GM21576 (cell line): ENCODE data around the gene CFAP61.

Experiments used
- ATAC-seq: cut with Tn5 transposase; IDR thresholded peaks from one replicate; pipeline ENCODE4 v1.9.1; 2021; ENCODE audit warnings: mild to moderate bottlenecking, moderate library complexity; ENCODE audit not compliant: unreplicated experiment

The CFAP61 gene

DNA sequence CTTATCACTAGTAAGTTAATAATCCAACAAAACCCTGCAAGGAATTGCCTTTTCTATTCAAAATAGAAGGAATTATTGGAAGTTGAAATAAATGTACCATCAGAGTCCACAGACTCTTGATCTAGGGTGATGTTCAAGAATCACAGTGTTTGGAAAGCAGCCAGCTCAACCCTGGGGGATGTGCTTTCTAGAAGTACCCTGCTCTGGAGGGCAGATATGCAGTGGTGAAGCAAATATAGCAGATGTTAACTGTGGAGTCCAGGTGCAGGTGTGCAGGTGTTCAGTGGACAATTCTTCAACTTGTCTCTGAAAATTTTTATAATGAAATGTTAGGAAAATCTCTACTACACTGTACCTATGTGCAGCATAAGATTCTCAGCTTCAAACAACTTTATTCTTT, 306.5 kb downstream of the CFAP61 start:
- ATAC-seq: no peak

DNA sequence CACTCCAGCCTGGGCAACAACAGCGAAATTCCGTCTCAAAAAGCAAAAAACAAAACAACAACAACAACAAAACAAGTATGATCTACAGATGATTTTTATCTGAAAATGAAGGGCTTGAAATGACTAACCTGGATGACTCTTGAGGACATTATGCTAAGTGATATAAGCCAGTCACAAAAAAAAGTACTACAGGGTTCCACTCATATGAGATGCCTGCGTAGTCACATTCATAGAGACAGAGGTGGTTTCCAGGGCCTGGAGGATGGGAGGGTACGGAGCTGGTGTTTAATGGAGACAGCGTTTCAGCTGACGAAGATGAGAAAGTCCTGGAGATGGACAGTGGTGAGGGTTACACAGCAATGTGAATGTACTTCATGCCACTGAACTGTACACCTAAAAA, 307.3 kb downstream of the CFAP61 start:
- ATAC-seq: no peak

DNA sequence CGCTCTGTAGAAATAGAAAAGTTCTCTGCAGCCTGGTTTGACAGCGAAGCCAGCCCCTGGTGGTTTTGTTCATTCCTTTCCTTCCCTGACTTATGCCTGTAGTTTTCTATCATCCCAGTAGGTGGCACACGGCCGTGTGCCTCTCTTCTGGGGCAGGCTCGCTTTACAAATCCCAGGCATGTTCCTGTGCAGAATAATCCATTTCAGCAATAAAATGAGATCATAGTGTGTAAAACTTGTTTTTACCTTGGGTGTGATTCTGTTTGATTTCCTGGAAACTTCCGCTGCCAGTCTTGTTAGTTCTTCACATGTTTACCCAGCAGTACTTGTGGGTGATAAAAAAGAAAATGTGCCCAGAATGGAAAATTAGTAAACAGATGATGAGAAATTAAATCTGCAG, 308.1 kb downstream of the CFAP61 start:
- ATAC-seq: peak; percentile 53

DNA sequence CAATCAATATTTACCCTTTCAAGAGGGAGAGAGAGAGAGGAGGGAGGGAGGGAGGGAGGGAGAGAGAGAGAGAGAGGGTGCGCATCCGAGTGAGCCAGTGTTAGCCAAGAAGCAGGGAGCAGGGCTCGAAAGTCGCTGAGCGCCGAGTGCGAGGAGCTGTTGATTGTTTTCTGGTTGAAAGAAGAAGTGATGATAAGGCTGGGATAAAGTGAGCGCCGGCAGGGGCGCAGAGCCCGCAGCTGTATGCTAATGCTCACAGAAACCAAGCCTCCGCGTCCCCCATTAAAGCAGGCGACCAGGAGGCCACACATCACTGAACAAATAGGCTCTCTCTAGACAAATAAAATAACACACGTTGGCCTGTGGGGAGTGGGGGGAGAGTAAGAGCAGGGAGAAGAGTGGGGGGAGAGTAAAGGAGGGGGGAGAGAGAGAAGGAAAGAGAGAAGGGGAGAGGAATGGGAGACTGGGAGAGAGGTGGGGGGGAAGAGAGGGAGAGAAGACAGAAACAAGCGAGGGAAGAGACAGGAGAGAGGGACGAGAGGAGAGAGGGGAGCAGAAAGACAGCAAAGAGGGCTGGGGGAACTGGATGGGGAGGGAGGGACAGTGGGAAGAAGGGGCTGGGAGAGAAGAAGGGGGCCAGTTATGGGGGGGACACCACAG, 310.6 kb downstream of the CFAP61 start:
- ATAC-seq: no peak

DNA sequence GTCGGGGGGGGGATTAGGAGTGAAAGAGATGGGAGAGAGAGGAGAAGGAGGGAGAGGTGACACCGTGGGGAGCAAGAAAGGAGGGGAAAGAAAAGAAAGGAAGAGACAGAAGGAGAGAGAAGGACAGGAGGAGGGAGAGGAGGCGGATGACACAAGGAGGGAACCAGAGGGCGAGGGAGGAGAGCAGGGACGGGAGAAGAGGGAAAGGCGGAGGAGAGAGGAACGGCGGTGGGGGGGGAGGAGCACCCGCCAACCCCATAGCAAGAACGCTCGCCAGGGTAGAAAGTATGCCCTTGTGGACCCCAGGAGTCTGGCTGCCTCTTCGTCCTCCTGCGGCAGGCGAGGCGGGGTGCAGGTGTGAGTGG, 311.1 kb downstream of the CFAP61 start:
- ATAC-seq: no peak

DNA sequence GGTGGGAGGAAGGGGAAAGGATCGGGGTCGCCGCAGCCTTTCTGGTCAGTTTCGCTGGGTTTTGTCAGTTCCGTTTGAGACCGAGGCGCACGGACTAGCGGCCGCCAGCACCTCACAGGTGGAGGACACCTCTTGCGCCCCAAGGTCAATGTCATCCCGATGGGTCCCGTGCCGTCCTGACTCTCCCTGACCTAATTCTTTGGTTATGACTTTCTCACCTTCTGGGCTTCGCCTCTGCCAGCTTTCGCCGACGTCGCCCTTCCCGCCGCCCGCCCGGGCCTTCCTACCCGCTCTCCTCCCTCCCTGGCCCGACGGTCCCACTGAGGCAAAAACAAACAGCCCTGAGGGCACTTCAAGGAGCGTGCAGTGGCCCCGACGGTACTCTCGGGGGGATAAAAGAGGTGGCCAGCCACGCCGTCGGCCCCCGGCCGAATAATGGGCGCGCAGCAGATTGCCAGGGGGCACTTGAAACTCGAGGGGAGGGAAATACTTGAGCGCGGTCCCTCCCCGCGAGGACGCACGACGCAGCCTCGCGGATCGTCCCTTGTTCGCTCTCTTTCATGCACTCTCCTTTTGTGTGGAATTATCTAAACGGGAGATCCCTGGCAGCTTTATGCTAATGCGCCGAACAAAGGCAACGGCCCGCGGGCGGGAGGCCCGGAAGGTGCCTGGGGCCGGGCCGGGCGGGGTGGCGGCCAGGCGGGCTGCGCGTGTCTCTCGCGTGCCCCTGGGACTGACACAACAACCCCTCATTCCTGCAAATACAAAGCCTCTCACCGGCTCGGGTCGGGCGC, 311.7 kb downstream of the CFAP61 start:
- no peak for ATAC-seq

DNA sequence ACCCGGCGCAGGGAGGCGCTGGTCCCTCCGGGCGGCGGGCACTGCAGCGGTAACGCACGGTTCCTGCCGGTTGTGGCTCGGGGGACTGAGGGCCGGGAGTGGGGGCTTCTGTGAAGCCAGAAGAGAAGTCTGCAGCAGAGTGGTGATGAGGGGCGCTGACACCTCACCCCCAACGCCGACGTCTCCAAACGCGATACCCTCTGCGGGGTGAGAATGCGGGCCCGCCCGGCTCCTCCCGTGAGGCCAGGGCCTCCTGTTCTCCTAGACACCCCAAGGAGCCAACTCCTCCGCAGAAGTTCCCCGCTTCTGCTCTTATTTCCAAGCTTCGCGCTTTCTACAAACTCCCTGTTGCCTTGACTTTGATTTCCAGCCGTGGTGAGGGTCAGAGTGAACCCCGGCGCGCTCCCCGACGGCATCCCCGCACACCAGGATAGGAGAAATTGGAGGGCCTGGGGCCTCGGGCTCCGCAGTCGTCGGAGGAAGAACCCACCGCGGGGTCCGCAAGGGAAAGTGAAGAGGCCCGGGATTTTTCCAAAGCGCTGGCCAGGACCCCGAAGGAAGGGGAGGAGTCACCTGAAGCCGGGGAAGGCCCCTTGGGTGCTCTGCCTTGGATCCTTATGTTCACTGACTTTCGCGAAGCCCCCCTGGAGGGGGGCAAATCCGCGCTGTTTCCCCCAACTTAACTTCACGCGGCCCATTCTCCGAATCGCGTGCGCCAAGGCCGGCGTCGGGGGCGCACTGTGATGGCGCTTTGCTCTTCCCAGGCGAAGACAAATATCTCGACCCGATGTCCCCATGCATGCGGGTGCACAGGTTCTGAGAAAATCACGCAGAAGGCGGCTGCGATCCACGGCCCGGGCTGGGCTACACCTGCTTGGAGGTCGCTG, 312.5 kb downstream of the CFAP61 start:
- ATAC-seq: no peak

DNA sequence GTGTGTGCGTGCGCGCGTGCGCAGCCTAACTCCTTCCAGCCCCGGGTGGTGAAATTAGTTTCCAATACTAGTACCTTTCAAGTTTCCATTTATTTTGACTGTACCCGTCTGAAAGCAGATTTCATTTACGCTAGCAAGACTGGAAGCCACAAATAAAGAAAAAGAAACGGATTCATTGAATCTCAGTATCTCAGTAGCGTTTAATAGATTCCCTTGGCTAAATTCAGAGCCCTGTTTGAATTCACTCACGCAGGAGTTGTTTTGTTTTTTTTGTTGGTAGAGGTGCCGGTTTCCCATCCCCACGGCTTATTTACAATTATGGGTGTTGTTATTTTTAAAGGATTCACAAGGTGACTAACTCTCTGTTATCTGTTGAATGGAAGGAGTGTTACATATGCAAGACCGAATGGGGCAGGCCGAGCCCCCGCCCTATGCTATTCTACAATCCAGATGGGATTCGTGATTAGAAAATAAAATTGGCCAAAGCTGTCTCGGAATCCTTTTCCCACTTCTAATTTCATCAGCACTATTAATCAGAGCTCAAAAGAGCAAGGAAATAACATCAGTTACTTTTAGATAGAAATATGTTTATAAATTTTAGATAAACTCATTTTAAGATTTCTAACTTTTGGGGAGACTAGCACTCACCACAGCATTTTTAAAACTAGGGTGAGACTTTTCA, 313.3 kb downstream of the CFAP61 start:
- ATAC-seq: no peak

DNA sequence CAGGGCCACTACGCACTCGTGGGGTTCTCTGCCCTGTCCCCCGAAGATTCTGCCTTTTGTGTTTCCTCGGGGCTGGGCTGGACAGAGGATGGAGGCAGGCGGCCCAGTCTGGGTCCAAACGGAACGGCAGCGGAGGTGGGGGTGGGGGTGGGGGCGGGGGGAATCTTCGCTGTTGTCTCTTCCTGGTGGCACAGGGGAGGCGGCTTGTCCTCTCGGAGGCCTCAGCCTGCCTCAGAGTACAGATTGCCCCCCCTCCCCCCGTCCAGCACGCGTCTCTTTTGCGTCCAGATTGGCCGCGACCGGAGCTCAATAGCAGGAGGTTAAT, 314.2 kb downstream of the CFAP61 start:
- ATAC-seq: no peak

DNA sequence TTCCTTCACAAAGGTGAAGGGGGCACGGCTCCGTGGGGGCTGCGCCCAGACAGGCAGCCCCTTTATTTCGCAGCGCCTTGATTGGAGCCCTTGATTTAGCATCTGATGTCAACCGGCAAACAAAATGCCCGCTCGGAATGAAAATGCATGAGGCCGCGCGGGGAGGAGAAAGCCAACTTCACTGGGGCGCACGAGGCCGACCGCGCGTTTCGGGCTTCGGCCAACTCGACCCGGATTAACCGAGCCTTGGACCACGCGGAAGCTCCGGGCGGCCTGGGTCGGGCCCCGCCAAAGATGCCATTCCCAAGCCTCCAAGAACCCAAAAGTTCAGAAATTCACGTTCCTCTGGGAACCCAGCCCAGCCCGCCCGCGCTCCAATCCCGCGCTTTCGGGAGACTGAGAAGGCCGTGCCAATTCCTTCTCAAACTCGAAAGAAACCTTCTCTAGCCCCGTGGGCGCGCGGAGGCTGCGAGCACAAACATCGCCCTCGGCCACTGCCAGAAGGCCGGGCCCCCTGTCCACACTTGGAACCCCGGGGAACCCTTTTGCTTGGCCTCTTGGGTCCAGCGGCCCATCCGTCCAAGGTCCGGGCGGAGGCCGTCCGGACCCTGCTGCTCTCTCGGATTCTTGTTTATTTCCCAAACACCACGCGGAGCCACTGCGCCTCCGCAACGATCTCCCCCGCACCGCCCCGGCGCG, 314.7 kb downstream of the CFAP61 start:
- ATAC-seq: no peak

DNA sequence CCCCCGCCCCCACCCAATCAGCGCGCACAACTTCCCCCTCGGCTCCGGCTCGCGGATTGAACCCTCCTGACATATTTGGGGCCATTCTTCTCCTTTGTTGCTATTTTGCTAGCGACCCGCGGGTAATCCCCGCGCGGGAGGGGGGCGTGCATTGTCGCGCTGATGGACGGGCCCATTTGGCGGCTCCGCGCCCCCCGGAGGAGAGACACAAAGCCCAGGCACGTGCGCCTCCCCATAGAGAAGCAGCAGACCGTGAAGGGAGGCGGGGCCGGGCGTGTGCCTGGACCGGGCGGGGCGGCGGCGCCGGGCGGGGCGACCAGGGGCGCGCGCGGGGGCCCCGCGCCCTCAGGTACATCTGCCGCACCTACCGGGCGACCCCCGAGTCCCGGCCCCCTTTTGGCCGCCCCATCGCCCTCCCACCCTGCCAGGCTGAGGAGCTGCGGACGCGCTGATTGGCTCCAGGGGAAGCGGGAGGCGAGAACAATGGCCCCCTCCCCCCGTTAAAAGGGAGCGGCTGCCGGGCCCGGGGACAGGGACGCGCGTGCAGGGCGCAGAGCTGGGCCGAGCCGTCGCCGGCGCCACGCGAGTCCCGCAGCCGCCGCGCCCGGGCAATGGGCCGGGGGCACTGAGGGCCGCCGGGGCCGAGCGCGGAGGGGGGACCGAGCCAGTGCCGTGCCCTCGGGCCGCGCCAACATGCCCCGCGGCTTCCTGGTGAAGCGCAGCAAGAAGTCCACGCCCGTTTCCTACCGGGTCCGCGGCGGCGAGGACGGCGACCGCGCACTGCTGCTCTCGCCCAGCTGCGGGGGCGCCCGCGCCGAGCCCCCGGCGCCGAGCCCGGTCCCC, 315.5 kb downstream of the CFAP61 start, which contains the start of gene INSM1:
TSS of gene INSM1 (plus strand) at position 530 of the 843 bp plus-strand sequence. CDS start at position 694, 164 bp downstream.
- no peak for ATAC-seq

DNA sequence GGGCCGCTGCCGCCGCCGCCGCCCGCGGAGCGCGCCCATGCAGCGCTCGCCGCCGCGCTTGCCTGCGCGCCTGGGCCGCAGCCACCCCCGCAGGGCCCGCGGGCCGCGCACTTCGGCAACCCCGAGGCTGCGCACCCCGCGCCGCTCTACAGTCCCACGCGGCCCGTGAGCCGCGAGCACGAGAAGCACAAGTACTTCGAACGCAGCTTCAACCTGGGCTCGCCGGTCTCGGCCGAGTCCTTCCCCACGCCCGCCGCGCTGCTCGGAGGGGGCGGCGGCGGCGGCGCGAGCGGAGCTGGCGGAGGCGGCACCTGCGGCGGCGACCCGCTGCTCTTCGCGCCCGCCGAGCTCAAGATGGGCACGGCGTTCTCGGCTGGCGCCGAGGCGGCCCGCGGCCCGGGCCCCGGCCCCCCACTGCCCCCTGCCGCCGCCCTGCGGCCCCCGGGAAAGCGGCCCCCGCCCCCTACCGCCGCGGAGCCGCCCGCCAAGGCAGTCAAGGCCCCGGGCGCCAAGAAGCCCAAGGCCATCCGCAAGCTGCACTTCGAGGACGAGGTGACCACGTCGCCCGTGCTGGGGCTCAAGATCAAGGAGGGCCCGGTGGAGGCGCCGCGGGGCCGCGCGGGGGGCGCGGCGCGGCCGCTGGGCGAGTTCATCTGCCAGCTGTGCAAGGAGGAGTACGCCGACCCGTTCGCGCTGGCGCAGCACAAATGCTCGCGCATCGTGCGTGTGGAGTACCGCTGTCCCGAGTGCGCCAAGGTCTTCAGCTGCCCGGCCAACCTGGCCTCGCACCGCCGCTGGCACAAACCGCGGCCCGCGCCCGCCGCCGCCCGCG, 316.3 kb downstream of the CFAP61 start:
- ATAC-seq: no peak

DNA sequence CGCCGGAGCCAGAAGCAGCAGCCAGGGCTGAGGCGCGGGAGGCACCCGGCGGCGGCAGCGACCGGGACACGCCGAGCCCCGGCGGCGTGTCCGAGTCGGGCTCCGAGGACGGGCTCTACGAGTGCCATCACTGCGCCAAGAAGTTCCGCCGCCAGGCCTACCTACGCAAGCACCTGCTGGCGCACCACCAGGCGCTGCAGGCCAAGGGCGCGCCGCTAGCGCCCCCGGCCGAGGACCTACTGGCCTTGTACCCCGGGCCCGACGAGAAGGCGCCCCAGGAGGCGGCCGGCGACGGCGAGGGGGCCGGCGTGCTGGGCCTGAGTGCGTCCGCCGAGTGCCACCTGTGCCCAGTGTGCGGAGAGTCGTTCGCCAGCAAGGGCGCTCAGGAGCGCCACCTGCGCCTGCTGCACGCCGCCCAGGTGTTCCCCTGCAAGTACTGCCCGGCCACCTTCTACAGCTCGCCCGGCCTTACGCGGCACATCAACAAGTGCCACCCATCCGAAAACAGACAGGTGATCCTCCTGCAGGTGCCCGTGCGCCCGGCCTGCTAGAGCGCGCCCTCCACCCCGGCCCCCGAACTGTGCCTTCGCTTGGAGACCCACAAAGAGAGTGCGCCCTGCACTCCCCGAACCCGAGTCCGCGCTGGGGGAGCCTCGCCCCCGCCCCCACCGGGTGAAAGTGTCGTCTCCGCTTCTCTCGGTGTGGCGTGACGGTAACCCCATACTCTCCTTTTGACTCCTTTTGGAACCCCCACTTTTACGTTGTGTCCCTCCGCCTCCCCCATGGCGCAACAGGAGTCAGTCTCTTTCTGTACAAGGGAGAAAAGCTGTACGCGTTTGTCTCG, 317.1 kb downstream of the CFAP61 start:
- ATAC-seq: no peak

DNA sequence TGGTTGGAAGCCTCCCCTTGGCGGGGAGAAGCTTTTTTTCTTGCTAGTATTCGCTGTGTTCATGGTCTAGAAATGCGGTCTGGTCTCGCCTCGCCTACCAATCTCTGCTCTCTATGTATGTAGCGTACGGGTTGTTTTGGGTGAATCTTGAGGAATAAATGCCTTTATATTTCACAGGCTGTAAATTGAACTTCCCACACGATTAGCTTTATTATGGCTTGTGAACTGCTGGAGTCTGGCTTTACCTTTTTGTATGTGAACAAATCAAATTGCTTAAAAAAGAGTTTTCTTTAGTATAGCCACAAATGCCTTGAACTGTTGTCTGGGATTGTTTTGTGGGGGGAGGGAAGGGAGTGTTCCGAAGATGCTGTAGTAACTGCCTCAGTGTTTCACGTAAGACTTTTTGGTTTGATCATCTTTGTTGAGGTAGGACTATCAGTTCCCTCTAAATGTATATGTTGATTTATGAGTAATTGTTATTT, 317.8 kb downstream of the CFAP61 start:
- no peak for ATAC-seq

DNA sequence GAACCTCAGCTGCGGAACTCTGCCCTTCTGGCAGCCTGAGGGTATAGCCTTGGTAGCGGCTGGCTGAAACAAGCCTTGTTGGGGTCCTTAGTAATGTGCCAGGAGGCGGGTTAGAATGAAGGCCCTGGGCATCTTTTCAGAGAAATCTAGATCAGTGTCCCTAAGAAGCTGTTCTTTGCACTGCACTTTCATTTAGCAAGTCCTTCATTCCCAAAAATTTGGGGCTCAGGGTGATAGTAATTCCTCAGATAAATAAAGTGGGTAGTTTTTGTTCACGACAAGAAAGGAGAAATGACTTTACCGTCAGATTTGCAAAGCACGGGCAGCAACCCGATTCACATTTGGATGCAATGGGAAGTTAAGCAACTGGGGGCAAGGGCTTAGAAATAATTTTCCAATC, 318.8 kb downstream of the CFAP61 start:
- no peak for ATAC-seq

DNA sequence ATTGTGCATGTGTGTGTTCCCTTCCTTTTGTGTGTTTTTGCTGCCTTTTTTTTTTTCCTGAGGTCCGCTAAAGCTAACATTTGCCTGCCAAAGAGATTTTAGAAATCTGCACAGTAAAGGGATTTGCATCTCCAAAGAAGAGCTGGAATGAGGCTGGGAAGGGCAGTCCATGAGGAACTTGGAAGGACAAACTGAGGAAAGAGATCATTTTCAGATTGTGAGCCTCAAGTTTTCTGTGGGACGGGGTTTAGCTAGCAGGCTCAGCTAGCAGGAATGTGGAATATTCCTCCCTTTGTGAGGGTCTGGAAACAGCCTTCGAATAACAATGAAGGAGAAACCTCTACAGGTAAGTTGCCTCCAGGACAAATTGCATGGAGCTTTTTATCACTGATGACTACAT, 319.3 kb downstream of the CFAP61 start:
- no peak for ATAC-seq

DNA sequence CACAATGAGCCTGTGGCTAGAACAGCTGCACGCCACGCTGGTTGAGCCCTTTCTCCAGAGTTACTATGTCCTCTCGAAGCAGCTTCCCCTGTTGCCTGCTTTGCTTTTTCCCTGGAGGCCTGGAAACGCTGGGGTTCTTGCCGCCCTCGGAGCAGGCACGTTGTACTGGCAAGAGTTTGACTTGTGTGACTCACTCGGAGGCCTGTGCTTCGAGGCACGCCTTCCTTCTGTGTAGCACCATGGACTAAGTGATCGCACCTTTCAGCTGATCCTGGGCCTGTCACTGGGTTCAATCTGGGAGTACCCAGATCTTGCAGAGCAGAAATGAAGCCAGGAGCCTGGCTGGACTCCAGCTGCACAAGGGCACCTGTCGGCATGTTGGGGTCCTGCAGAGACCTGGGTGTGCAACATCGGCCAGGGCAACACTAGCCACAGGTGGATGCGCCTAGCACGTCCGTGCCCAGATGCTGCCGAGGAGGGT, 320.8 kb downstream of the CFAP61 start:
- ATAC-seq: no peak

DNA sequence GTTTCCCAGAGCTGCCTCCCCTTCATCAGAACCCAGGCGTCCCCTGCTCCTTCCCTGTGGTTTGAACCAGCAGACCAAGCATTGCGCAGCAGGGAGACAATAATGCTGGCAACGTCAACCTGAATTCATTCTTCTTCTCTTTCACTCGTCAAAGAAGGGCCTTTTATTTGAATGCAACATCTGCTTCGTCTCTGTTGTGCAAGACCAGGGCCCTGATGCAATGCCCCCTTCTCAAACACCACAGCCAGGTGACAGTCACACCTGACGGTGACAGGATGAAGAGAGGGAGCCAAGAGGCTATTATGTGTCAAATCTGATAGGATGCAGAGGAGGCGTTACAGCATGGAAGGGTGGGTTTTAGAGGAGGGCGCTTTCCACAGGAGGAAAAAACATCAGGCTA, 323.5 kb downstream of the CFAP61 start:
- ATAC-seq: no peak
